GM19395 (cell line): ENCODE results near the gene ICA1.

Experiments
- ATAC-seq: cut with Tn5 transposase; IDR thresholded peaks from one replicate; pipeline ENCODE4 v1.9.1; 2021; ENCODE audit warnings: mild to moderate bottlenecking, moderate library complexity; ENCODE audit not compliant: unreplicated experiment

The ICA1 gene

GRCh38 chr7:8165150-8165549 is 96.8 kb downstream of the ICA1 start:
- no peak for ATAC-seq

GRCh38 chr7:8162181-8162580 is 99.8 kb downstream of the ICA1 start:
- ATAC-seq, result no peak

- ATAC-seq, result no peak
These were observed 100.6 kb downstream of the ICA1 start for GRCh38 chr7:8161364-8161828.

GRCh38 chr7:8160779-8161345 is 101.1 kb downstream of the ICA1 start:
- ATAC-seq, result no peak

- ATAC-seq, result no peak
These were observed 101.7 kb downstream of the ICA1 start for GRCh38 chr7:8160250-8160649.

- no peak for ATAC-seq
These were observed 102.4 kb downstream of the ICA1 start for GRCh38 chr7:8159595-8159994.

GRCh38 chr7:8157296-8157695 is 104.7 kb downstream of the ICA1 start:
- ATAC-seq, result no peak

- ATAC-seq, result no peak
These were observed 106.1 kb downstream of the ICA1 start for GRCh38 chr7:8155836-8156235.

- no peak for ATAC-seq
These were observed 107.7 kb downstream of the ICA1 start for GRCh38 chr7:8154272-8154671.

GRCh38 chr7:8152489-8153192 is 109.3 kb downstream of the ICA1 start:
- no peak for ATAC-seq

GRCh38 chr7:8151161-8151725 is 110.7 kb downstream of the ICA1 start:
- no peak for ATAC-seq

GRCh38 chr7:8149222-8149621 is 112.7 kb downstream of the ICA1 start:
- ATAC-seq, result peak; percentile 69

GRCh38 chr7:8147760-8148463 is 114.1 kb downstream of the ICA1 start:
- ATAC-seq, result no peak

GRCh38 chr7:8146788-8147413 is 115.1 kb downstream of the ICA1 start:
- ATAC-seq, result no peak

- ATAC-seq, result no peak
These were observed 115.7 kb downstream of the ICA1 start for GRCh38 chr7:8146106-8146787.

GRCh38 chr7:8144856-8145255 is 117.1 kb downstream of the ICA1 start:
- no peak for ATAC-seq

GRCh38 chr7:8143151-8143874 is 118.7 kb downstream of the ICA1 start:
- peak; percentile 75 for ATAC-seq

GRCh38 chr7:8142477-8142876 is 119.5 kb downstream of the ICA1 start:
- ATAC-seq, result no peak

GRCh38 chr7:8141070-8141469 is 120.9 kb downstream of the ICA1 start:
- ATAC-seq, result no peak
